HepG2 (cell line): ENCODE data around the gene CD48. TPM values are rescaled to one million over a fixed set of nuclear protein-coding genes. Genes with fewer than 3 reads are reported as not detected.

ENCODE experiments used
- ATAC-seq: fragments of 200-7000 bp; cut with Tn5 transposase; 3 replicates; pipeline ENCODE4 v1.9.1; 2020; ENCODE audit warnings: mild to moderate bottlenecking, moderate library complexity
- BruUV-seq: library from RNA; stranded (reverse); fragments of 400-500 nt; replicated peaks from 2 replicates; lab custom pipeline; 2021; lab: Mats Ljungman, UMichigan
- CTCF ChIA-PET: fragments of 300-600 bp; formaldehyde crosslinking; extraction: SDS; loops from one replicate; lab custom pipeline; 2021; ENCODE audit warnings: low total read pairs, inconsistent platforms, low intra/inter-chr PET ratio; lab: Yijun Ruan, JAX
- POLR2A ChIA-PET: fragments of 350-600 bp; sonication (Branson Sonifier 250); formaldehyde crosslinking; loops from one replicate; lab custom pipeline; 2020; ENCODE audit warnings: antibody characterized with exemption, inconsistent platforms; lab: Yijun Ruan, JAX
- DNase-seq: peaks from one replicate; pipeline ENCODE4 v3.0.0-alpha.2; 2015; ENCODE audit warnings: low spot score
- FAIRE-seq: peaks from 3 replicates; lab custom pipeline; 2011; peaks lifted over from hg19 to GRCh38; lab: Jason Lieb, UNC
- H2AFZ ChIP-seq: one replicate; pipeline ENCODE4 v1.6.1; 2011; ENCODE audit warnings: low read length, inconsistent platforms
- H3K27ac ChIP-seq: fragments of 300-600 bp; 3 replicates; pipeline ENCODE4 v1.8.0; 2011; ENCODE audit warnings: mixed run types, mild to moderate bottlenecking, mixed read lengths, low read length, inconsistent platforms; ENCODE audit not compliant: insufficient read depth; ENCODE audit errors: extremely low read length
- H3K27me3 ChIP-seq, 2 experiments: fragments of 200-600 bp in 1 of 2; 2 replicates in 1 of 2; 3 replicates in 1 of 2; pipeline versions ENCODE4 v1.6.0 to v1.8.0; 2011; ENCODE audit warnings: low read length in 2 of 2, mild to moderate bottlenecking in 2 of 2, moderate library complexity in 2 of 2, inconsistent platforms in 1 of 2; ENCODE audit not compliant: insufficient read depth in 2 of 2, control insufficient read depth in 1 of 2
- H3K36me3 ChIP-seq, 2 experiments: fragments of 200-600 bp in 1 of 2; replicated peaks in 1 of 2; 2 replicates in 1 of 2; 3 replicates in 1 of 2; pipeline versions ENCODE4 v1.5.1 to v1.8.0; 2011; ENCODE audit warnings: low read length in 2 of 2, inconsistent platforms in 1 of 2; ENCODE audit not compliant: insufficient read depth in 2 of 2, control insufficient read depth in 1 of 2
- H3K4me1 ChIP-seq: 2 replicates; pipeline ENCODE4 v1.5.1; 2012; ENCODE audit warnings: low read length, inconsistent platforms; ENCODE audit not compliant: insufficient read depth
- H3K4me2 ChIP-seq: 2 replicates; pipeline ENCODE4 v1.6.0; 2011; ENCODE audit warnings: low read depth, low read length, inconsistent platforms
- H3K4me3 ChIP-seq, 3 experiments: fragments of 200-600 bp in 1 of 3; sonication (generic), shearing (Covaris generic) in 1 of 3; replicated peaks in 1 of 3; 2 replicates each; pipeline ENCODE4 v1.5.1; 2011 to 2016; ENCODE audit warnings: low read length in 3 of 3, inconsistent platforms in 2 of 3, low read depth in 2 of 3, mild to moderate bottlenecking in 2 of 3, control low read depth in 1 of 3, mixed read lengths in 1 of 3; ENCODE audit not compliant: insufficient read depth in 1 of 3
- H3K79me2 ChIP-seq: one replicate; pipeline ENCODE4 v1.6.1; 2011; ENCODE audit warnings: low read length, inconsistent platforms; ENCODE audit not compliant: insufficient read depth
- H3K9ac ChIP-seq: 2 replicates; pipeline ENCODE4 v1.6.0; 2011; ENCODE audit warnings: mild to moderate bottlenecking, low read depth, low read length, inconsistent platforms; ENCODE audit not compliant: insufficient read depth
- H3K9me3 ChIP-seq: 2 replicates; pipeline ENCODE4 v1.5.1; 2012; ENCODE audit warnings: mild to moderate bottlenecking, low read length
- H4K20me1 ChIP-seq: 2 replicates; pipeline ENCODE4 v1.6.0; 2011; ENCODE audit warnings: inconsistent platforms, mild to moderate bottlenecking, low read length, moderate library complexity; ENCODE audit not compliant: insufficient read depth
- BCL6 ChIP-seq: IDR thresholded peaks from 2 replicates; pipeline ENCODE4 v1.6.1; 2016; ENCODE audit warnings: missing genetic modification reagents, missing compliant biosample characterization
- DR1 ChIP-seq: sonication (generic); formaldehyde crosslinking; IDR thresholded peaks from 2 replicates; pipeline ENCODE4 v1.8.0; 2021; ENCODE audit warnings: mild to moderate bottlenecking, missing genetic modification reagents, inconsistent platforms
- NFATC3 ChIP-seq: sonication (generic); formaldehyde crosslinking; IDR thresholded peaks from 2 replicates; pipeline ENCODE4 v1.5.1; 2020; ENCODE audit warnings: mild to moderate bottlenecking, missing genetic modification reagents
- PCBP2 ChIP-seq: fragments of 200-400 bp; formaldehyde crosslinking; optimal IDR thresholded peaks from 2 replicates; pipeline ENCODE3; 2018; ENCODE audit warnings: low read length, low read depth; ENCODE audit not compliant: poor library complexity, severe bottlenecking
- U2AF1 ChIP-seq: fragments of 200-400 bp; formaldehyde crosslinking; optimal IDR thresholded peaks from 2 replicates; pipeline ENCODE3; 2017; ENCODE audit warnings: mild to moderate bottlenecking, low read depth, low read length
- ZNF564 ChIP-seq: sonication (generic); formaldehyde crosslinking; IDR thresholded peaks from 2 replicates; pipeline ENCODE4 v1.8.1; 2023; ENCODE audit warnings: mild to moderate bottlenecking, missing genetic modification reagents
- whole genome bisulfite sequencing: methylation state at CpG from one replicate; pipeline ENCODE4 v1.1.6; 2017; ENCODE audit warnings: low lambda C conversion rate; 5-methylcytosine and 5-hydroxymethylcytosine counted together
- in situ Hi-C: cut with HindIII; loops from 2 replicates; pipeline ENCODE4 v1.10.0; 2017; ENCODE audit warnings: low pct_unique_long_range_greater_than_20kb; ENCODE audit not compliant: extremely low pct_ligation_motif_present
- intact Hi-C: fragments of 100-400 bp; cut with micrococcal nuclease; formaldehyde crosslinking; loops from one replicate; pipeline ENCODE4 v1.10.0; 2022; ENCODE audit not compliant: unreplicated experiment
- polyA plus RNA-seq, 8 experiments: library from polyadenylated mRNA; depleted of rRNA in 3 of 8; stranded (reverse) in 7 of 8; unstranded in 1 of 8; fragments of >200 nt; fragmentation: Illumina TruSeq in 4 of 8; extraction: Trizol in 4 of 8; gene quantifications; 2 replicates each; pipeline versions ENCODE4 v1.2.1 to v1.2.3, GENCODE V29; 2011 to 2016; ENCODE audit warnings: low read depth in 4 of 8, missing spikeins in 1 of 8, mixed read lengths in 1 of 8; ENCODE audit not compliant: insufficient read depth in 1 of 8
- total RNA-seq, 5 experiments: library from RNA; depleted of rRNA; stranded (reverse); fragments of >200 nt; fragmentation: Illumina TruSeq; extraction: Trizol; gene quantifications; 2 replicates each; pipeline ENCODE4 v1.2.3, GENCODE V29; 2016; ENCODE audit warnings: low read depth in 1 of 5
- TF ChIP-seq, protein P1 (sequence below): sonication (generic); formaldehyde crosslinking; IDR thresholded peaks from 2 replicates; pipeline ENCODE4 v1.5.1; 2020; ENCODE audit warnings: missing genetic modification reagents, mild to moderate bottlenecking, borderline replicate concordance
- TF ChIP-seq, protein P2 (sequence below): sonication (generic); formaldehyde crosslinking; IDR thresholded peaks from 2 replicates; pipeline ENCODE4 v1.4.0; 2020; ENCODE audit warnings: missing genetic modification reagents

CD48 gene
- total and polyA plus RNA-seq, 2 of the 13 experiments (the other 11 are each of a cell fraction or from before 2014, with no cell fraction given): not detected

DNA sequence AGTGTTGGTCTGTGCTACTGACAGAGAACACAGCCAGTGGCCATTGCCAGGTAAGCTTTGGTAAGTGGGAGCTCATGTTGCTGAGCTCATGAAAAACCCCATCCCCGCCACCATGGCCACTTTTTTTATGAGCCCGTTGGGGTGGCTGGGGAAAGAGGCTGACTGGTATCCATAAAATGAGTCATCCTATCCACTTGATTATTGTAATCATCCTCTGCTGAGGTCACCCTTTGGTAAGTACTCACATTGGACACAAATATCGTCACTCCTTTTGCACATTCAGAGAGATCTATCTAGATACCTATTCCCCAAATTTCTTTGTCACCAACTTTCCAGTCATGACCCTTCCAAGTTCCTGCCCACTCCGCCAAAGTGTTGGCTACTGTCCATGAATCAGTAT is 49.4 kb upstream of the CD48 start:
- FAIRE-seq: no peak
- Histone ChIP-seq H3K4me3 (no peak overlapping the region), H4K20me1 (no peaks in the 10 kb centered on the region), H3K79me2 (no peaks in the 10 kb centered on the region), H3K4me2 (no peak overlapping the region), H3K9me3 (no peaks in the 10 kb centered on the region), H3K9ac (no peak overlapping the region), H3K36me3 (no peaks in the 10 kb centered on the region), H2AFZ (no peak overlapping the region), H3K27ac (no peak overlapping the region), H3K4me1 (no peaks in the 10 kb centered on the region), H3K27me3 (no peaks in the 10 kb centered on the region)
- BruUV-seq: no TSS peak
- 0% methylated on average over 4 of the region's 4 CpGs for WGBS
- ChIA-PET CTCF (no interaction called here), POLR2A (no interaction called here)
- no peak for DNase-seq
- TF ChIP-seq PCBP2: no peak
- TF ChIP-seq, protein P1, sequence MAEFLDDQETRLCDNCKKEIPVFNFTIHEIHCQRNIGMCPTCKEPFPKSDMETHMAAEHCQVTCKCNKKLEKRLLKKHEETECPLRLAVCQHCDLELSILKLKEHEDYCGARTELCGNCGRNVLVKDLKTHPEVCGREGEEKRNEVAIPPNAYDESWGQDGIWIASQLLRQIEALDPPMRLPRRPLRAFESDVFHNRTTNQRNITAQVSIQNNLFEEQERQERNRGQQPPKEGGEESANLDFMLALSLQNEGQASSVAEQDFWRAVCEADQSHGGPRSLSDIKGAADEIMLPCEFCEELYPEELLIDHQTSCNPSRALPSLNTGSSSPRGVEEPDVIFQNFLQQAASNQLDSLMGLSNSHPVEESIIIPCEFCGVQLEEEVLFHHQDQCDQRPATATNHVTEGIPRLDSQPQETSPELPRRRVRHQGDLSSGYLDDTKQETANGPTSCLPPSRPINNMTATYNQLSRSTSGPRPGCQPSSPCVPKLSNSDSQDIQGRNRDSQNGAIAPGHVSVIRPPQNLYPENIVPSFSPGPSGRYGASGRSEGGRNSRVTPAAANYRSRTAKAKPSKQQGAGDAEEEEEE (CRISPR knock-in tag): no peak
- no peak for TF ChIP-seq NFATC3 (CRISPR knock-in tag)
- no peak for TF ChIP-seq DR1
- no peak for TF ChIP-seq BCL6 (CRISPR knock-in tag)
- no peak for TF ChIP-seq U2AF1
- TF ChIP-seq, protein P2, sequence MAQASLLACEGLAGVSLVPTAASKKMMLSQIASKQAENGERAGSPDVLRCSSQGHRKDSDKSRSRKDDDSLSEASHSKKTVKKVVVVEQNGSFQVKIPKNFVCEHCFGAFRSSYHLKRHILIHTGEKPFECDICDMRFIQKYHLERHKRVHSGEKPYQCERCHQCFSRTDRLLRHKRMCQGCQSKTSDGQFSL (CRISPR knock-in tag): no peak
- ATAC-seq: no peak
- intact Hi-C loops: no loop called here
- in situ Hi-C loops: no loop called here

DNA sequence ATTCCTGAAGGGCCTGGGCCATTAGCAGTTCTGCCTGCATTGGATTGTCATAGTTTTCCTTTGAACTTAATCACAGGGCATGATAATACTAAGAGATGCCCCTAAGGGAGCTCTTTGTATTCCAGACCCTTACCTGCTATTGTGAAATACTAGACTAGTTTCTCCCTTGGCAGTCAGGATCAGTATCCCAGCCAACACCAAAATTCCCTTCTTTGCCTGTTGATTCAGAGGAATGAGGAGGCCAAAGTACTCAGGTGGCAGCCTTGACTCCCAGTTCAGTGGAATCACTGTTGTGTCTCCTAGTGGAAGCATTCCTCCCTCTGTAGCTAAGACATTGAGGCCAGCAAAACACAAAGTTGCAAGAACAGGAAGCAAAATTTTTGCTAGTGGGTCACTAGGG is 48.1 kb upstream of the CD48 start:
- no peaks in the 10 kb centered on the region for H3K4me1 ChIP-seq
- no peak for TF ChIP-seq ZNF564 (CRISPR knock-in tag)
- no peak for ATAC-seq
- no peak overlapping the region for H3K4me2 ChIP-seq
- no TSS peak for BruUV-seq
- no peaks in the 10 kb centered on the region for H4K20me1 ChIP-seq
- no peak overlapping the region for H2AFZ ChIP-seq
- no peak for FAIRE-seq
- no peak overlapping the region for H3K4me3 ChIP-seq
- no peaks in the 10 kb centered on the region for H3K27me3 ChIP-seq
- no peaks in the 10 kb centered on the region for H3K79me2 ChIP-seq
- DNase-seq: no peak
- in situ Hi-C loops (no loop called here), intact Hi-C loops (no loop called here)
- H3K36me3 ChIP-seq: no peaks in the 10 kb centered on the region
- H3K27ac ChIP-seq: no peak overlapping the region
- CTCF ChIA-PET: no interaction called here
- H3K9me3 ChIP-seq: no peaks in the 10 kb centered on the region
- POLR2A ChIA-PET: no interaction called here
- no peak overlapping the region for H3K9ac ChIP-seq
